ENCODE measurements around the gene AKT2.

The AKT2 gene

GRCh38 chr19:40266912-40267600, 18.1 kb downstream of the AKT2 start:
- Histone ChIP-seq H3K79me2 (ENCODE audit: insufficient read depth, low read length) (peaks cover 42% of the 10 kb centered on the region), H4K20me1 (ENCODE audit: low read depth, low read length) (no peaks in the 10 kb centered on the region), H2AFZ (ENCODE audit: low read depth, low read length, severe bottlenecking) (no peak overlapping the region), H3K27ac (ENCODE audit: low read depth, low read length) (no peak overlapping the region), H3F3A (ENCODE audit: insufficient read depth) (no peaks in the 10 kb centered on the region), H3K36me3 (ENCODE audit: low read length) (no peaks in the 10 kb centered on the region), H3K4me2 (ENCODE audit: low read depth, low read length, poor library complexity, severe bottlenecking) (no peak overlapping the region), H3K9me2 (replicated peaks; ENCODE audit: insufficient read depth, low read length) (no peaks in the 10 kb centered on the region), H3K27me3 (ENCODE audit: low read length) (no peaks in the 10 kb centered on the region), H3K4me3 (ENCODE audit: insufficient read depth, low read length, poor library complexity, severe bottlenecking) (no peak overlapping the region), H3K9me3 (ENCODE audit: insufficient read depth, low read length) (no peaks in the 10 kb centered on the region), H3K9ac (ENCODE audit: low read length) (no peak overlapping the region)
- TF ChIP-seq CTCF (IDR thresholded peaks at IDR 0.05; ENCODE audit: insufficient read depth, low read length, poor library complexity, severe bottlenecking) (no peak), EZH2phosphoT487 (conservative IDR thresholded peaks at IDR 0.05; ENCODE audit: low read length) (no peak)

- no peak overlapping the region for H3K9ac ChIP-seq (ENCODE audit: low read length)
- no peak overlapping the region for H3K27ac ChIP-seq (ENCODE audit: low read depth, low read length)
These were observed 19.0 kb downstream of the AKT2 start for GRCh38 chr19:40266119-40266518.

GRCh38 chr19:40265763-40266099, 19.4 kb downstream of the AKT2 start:
- H2AFZ ChIP-seq (ENCODE audit: low read depth, low read length, severe bottlenecking): no peak overlapping the region
- H3K9me2 ChIP-seq (replicated peaks; ENCODE audit: insufficient read depth, low read length): no peaks in the 10 kb centered on the region
- H3K9ac ChIP-seq (ENCODE audit: low read length): no peak overlapping the region
- TF ChIP-seq CTCF (IDR thresholded peaks at IDR 0.05; ENCODE audit: insufficient read depth, low read length, poor library complexity, severe bottlenecking): no peak
- TF ChIP-seq EZH2phosphoT487 (conservative IDR thresholded peaks at IDR 0.05; ENCODE audit: low read length): no peak
- H3F3A ChIP-seq (ENCODE audit: insufficient read depth): no peaks in the 10 kb centered on the region
- H3K36me3 ChIP-seq (ENCODE audit: low read length): no peaks in the 10 kb centered on the region
- peaks cover 32% of the 10 kb centered on the region for H3K79me2 ChIP-seq (ENCODE audit: insufficient read depth, low read length)
- H3K4me2 ChIP-seq (ENCODE audit: low read depth, low read length, poor library complexity, severe bottlenecking): no peak overlapping the region
- H3K9me3 ChIP-seq (ENCODE audit: insufficient read depth, low read length): no peaks in the 10 kb centered on the region
- no peak overlapping the region for H3K4me3 ChIP-seq (ENCODE audit: insufficient read depth, low read length, poor library complexity, severe bottlenecking)
- H3K27ac ChIP-seq (ENCODE audit: low read depth, low read length): no peak overlapping the region
- no peaks in the 10 kb centered on the region for H3K27me3 ChIP-seq (ENCODE audit: low read length)
- H4K20me1 ChIP-seq (ENCODE audit: low read depth, low read length): no peaks in the 10 kb centered on the region

More at GRCh38 chr19:40266119-40266518, 19.0 kb downstream of the AKT2 start:
- no peaks in the 10 kb centered on the region for H3K27me3 ChIP-seq (ENCODE audit: low read length)
- TF ChIP-seq CTCF (IDR thresholded peaks at IDR 0.05; ENCODE audit: insufficient read depth, low read length, poor library complexity, severe bottlenecking) (no peak), EZH2phosphoT487 (conservative IDR thresholded peaks at IDR 0.05; ENCODE audit: low read length) (no peak)
- H4K20me1 ChIP-seq (ENCODE audit: low read depth, low read length): no peaks in the 10 kb centered on the region
- H2AFZ ChIP-seq (ENCODE audit: low read depth, low read length, severe bottlenecking): no peak overlapping the region
- H3F3A ChIP-seq (ENCODE audit: insufficient read depth): no peaks in the 10 kb centered on the region
- no peaks in the 10 kb centered on the region for H3K36me3 ChIP-seq (ENCODE audit: low read length)
- H3K9me3 ChIP-seq (ENCODE audit: insufficient read depth, low read length): no peaks in the 10 kb centered on the region
- peaks cover 32% of the 10 kb centered on the region for H3K79me2 ChIP-seq (ENCODE audit: insufficient read depth, low read length)
- no peak overlapping the region for H3K4me2 ChIP-seq (ENCODE audit: low read depth, low read length, poor library complexity, severe bottlenecking)
- H3K9me2 ChIP-seq (replicated peaks; ENCODE audit: insufficient read depth, low read length): no peaks in the 10 kb centered on the region
- H3K4me3 ChIP-seq (ENCODE audit: insufficient read depth, low read length, poor library complexity, severe bottlenecking): no peak overlapping the region

Data from SU-DHL-6 (cell line).